C4-2B (cell line): Measurements from ENCODE around the gene BAHCC1.

Source experiments
- H3K27ac ChIP-seq: fragments of 450-650 bp; 2 replicates; pipeline ENCODE4 v1.5.1; 2017
- ZFX ChIP-seq: fragments of 450-650 bp; IDR thresholded peaks from 2 replicates; pipeline ENCODE4 v1.6.1; 2017
- TF ChIP-seq, protein P1 (sequence below): fragments of 450-650 bp; conservative IDR thresholded peaks from 2 replicates; pipeline ENCODE4 v1.5.1; 2017; ENCODE audit warnings: mild to moderate bottlenecking

The BAHCC1 gene

GRCh38 chr17:81440051-81440471 is 44.8 kb downstream of the BAHCC1 start:
- no peak for TF ChIP-seq ZFX
- TF ChIP-seq, protein P1, sequence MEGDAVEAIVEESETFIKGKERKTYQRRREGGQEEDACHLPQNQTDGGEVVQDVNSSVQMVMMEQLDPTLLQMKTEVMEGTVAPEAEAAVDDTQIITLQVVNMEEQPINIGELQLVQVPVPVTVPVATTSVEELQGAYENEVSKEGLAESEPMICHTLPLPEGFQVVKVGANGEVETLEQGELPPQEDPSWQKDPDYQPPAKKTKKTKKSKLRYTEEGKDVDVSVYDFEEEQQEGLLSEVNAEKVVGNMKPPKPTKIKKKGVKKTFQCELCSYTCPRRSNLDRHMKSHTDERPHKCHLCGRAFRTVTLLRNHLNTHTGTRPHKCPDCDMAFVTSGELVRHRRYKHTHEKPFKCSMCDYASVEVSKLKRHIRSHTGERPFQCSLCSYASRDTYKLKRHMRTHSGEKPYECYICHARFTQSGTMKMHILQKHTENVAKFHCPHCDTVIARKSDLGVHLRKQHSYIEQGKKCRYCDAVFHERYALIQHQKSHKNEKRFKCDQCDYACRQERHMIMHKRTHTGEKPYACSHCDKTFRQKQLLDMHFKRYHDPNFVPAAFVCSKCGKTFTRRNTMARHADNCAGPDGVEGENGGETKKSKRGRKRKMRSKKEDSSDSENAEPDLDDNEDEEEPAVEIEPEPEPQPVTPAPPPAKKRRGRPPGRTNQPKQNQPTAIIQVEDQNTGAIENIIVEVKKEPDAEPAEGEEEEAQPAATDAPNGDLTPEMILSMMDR, result no peak
- no peak overlapping the region for H3K27ac ChIP-seq

GRCh38 chr17:81440511-81441244 is 45.4 kb downstream of the BAHCC1 start:
- TF ChIP-seq, protein P1, result no peak; the same call in 1 of the 2 replicates
- TF ChIP-seq ZFX, result no peak
- no peak overlapping the region for H3K27ac ChIP-seq

DNA sequence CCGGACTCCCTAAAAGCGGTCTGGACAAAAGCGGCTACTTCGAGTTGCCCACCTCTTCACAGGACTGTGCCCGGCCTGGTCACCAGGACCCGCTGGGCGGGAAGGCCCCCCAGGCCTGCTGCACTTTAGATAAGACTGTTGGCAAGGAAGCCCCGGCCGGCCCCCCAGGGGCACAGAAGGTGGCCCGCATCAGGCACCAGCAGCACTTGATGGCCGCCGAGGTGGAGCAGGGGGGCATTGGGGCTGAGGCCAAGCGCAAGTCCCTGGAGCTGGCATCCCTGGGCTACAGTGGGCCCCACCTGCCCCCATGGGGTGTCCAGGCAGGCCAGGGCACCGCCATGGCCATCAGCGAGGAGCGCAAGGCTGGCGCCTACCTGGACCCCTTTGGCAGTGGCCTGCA is 47.5 kb downstream of the BAHCC1 start:
- TF ChIP-seq, protein P1, result no peak
- no peak for TF ChIP-seq ZFX
- H3K27ac ChIP-seq, result no peak overlapping the region

GRCh38 chr17:81443269-81443668 is 48.0 kb downstream of the BAHCC1 start:
- TF ChIP-seq, protein P1, result no peak
- H3K27ac ChIP-seq, result no peak overlapping the region

DNA sequence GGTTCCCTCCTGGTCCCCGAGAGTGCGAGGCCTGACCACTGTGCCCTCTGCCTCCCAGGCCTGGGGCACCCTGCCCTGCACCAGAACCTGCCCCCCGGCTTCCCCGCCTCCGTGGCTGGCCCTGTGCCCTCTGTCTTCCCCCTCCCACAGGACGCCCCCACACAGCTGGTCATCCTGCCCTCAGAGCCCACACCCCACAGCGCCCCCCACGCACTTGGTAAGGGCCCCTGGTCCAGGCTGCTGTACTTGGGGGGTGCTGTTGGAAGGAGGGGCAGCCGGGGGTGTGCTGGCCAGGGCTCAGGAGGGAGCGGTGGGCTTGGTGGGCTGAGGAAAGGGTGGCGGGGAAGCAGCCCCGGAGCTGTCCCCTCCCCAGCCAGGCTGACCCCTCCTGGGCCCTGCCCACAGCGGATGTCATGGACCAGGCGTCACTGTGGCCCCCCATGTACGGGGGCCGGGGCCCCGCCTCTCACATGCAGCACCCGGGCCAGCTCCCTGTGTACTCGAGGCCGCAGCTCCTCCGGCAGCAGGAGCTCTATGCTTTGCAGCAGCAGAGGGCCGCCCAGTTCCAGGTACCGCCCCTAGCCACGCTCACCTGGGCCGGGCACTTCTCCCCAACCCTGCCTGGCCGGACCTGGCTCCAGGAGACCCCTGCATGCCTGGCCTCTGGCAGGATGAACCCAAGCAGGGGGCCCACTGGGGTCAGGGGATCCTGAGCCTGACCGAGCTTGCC is 49.5 kb downstream of the BAHCC1 start:
- no peak for TF ChIP-seq ZFX
- TF ChIP-seq, protein P1, result no peak
- H3K27ac ChIP-seq, result no peak overlapping the region

DNA sequence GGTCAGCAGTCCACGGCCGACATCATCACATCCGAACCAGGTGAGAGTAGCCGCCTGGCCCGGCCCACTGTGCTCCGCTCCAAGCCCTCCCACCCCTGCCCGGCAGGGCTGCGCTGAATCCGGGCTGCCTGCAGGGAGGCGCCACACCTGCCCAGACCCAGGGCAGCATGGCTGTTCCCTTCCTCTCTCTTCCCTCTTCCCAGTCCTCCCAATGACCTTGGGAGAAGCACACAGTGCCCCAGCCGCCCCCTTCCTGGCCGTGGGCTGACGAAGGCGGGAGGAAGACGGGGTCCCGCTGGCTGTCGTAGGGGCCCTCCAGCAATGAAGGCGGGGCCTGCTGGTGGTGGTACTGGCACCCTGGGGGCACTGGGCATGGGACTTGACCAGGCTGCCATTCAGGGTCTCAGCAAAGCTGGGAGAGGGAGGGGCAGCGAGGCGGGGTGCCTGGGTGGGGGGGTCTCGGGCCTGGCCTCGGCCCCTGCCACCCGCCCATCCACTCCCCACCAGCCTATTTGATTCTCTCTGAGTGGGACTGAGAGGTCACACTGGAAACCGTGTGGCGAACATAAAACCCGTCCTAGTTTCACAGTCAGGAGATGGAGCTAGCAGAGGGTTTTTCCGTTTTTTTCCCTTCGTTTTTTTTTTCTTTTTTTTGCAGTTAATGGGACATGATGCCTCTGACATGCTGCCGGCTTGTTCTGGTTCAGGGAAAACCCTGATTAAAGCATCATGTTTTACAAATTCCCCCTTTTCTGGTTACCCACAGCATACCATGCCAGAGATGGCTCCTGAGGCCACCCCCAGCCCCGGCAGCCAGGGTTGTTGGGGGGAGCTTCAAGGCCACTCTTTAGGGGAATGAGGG is 50.6 kb downstream of the BAHCC1 start:
- H3K27ac ChIP-seq, result no peak overlapping the region
- no peak for TF ChIP-seq ZFX
- TF ChIP-seq, protein P1, result no peak
